Karpas-422 (cell line): ENCODE data around the gene CREB1. TPM values are rescaled to one million over a fixed set of nuclear protein-coding genes. Genes with fewer than 3 reads are reported as not detected.

Experiments
- DNase-seq: peaks from one replicate; pipeline ENCODE4 v3.0.0-alpha.2; 2015
- H2AFZ ChIP-seq: fragments of 200-600 bp; sonication (generic); 2 replicates; pipeline ENCODE4 v1.6.1; 2014; ENCODE audit warnings: antibody characterized with exemption, low read length, mixed read lengths
- H3K27ac ChIP-seq: fragments of 200-600 bp; sonication (generic); 2 replicates; pipeline ENCODE4 v1.5.1; 2014; ENCODE audit warnings: mild to moderate bottlenecking, low read length, moderate library complexity
- H3K27me3 ChIP-seq: fragments of 200-600 bp; sonication (generic); 2 replicates; pipeline ENCODE4 v1.6.1; 2014; ENCODE audit warnings: low read length, mixed read lengths
- H3K36me3 ChIP-seq: fragments of 200-600 bp; sonication (generic); 2 replicates; pipeline ENCODE4 v1.6.1; 2014; ENCODE audit warnings: low read length, mixed read lengths; ENCODE audit not compliant: insufficient read depth
- H3K4me1 ChIP-seq: fragments of 200-600 bp; sonication (generic); 2 replicates; pipeline ENCODE4 v1.6.1; 2014; ENCODE audit warnings: mild to moderate bottlenecking, low read length, mixed read lengths
- H3K4me2 ChIP-seq: fragments of 200-600 bp; sonication (generic); 2 replicates; pipeline ENCODE4 v1.6.1; 2014; ENCODE audit warnings: low read length, low read depth, mild to moderate bottlenecking; ENCODE audit not compliant: poor library complexity, severe bottlenecking
- H3K4me3 ChIP-seq: fragments of 200-600 bp; sonication (generic); 2 replicates; pipeline ENCODE4 v1.5.1; 2014; ENCODE audit warnings: mild to moderate bottlenecking, antibody characterized with exemption, low read length, mixed read lengths
- H3K79me2 ChIP-seq: fragments of 200-600 bp; sonication (generic); 2 replicates; pipeline ENCODE4 v1.6.1; 2014; ENCODE audit warnings: mild to moderate bottlenecking, low read length, mixed read lengths
- H3K9ac ChIP-seq: fragments of 200-600 bp; sonication (generic); 2 replicates; pipeline ENCODE4 v1.6.0; 2014; ENCODE audit warnings: low read length
- H3K9me2 ChIP-seq: fragments of 200-600 bp; sonication (generic), shearing (Covaris generic); replicated peaks from 2 replicates; pipeline ENCODE4 v1.6.0; 2014; ENCODE audit warnings: mild to moderate bottlenecking, low read length, moderate library complexity; ENCODE audit not compliant: insufficient read depth
- H3K9me3 ChIP-seq: fragments of 300-700, 200-600 bp; sonication (generic); 2 replicates; pipeline ENCODE4 v1.6.1; 2014; ENCODE audit warnings: low read length, mixed read lengths
- H4K20me1 ChIP-seq: fragments of 200-600 bp; sonication (generic); 2 replicates; pipeline ENCODE4 v1.6.1; 2014; ENCODE audit warnings: mild to moderate bottlenecking, antibody characterized with exemption, low read length, low read depth; ENCODE audit not compliant: insufficient read depth
- total RNA-seq: library from RNA; depleted of rRNA; stranded (reverse); fragments of >200 nt; shearing (Covaris generic); gene quantifications from 2 replicates; pipeline ENCODE4 v1.2.3, GENCODE V29; 2014; ENCODE audit warnings: low replicate concordance; rRNA removed

Gene CREB1
- 44.7 and 74.6 TPM in 2 replicates for total RNA-seq

- peak within 1 kb of the TSS; percentile 84 for H3K4me2 ChIP-seq
- peak; percentile 99 for DNase-seq
- peaks cover 4% of the 10 kb centered on the region; the same call in 1 of the 2 replicates for H4K20me1 ChIP-seq
- peak within 1 kb of the TSS; percentile 85 for H3K27ac ChIP-seq
- peak within 1 kb of the TSS; percentile 95 for H3K9ac ChIP-seq
- H2AFZ ChIP-seq, result peak within 1 kb of the TSS; percentile 86
- H3K4me3 ChIP-seq, result peak within 1 kb of the TSS; percentile 85
- no peaks in the 10 kb centered on the region for H3K9me3 ChIP-seq
- no peaks in the 10 kb centered on the region for H3K9me2 ChIP-seq
- H3K36me3 ChIP-seq, result peaks cover 16% of the 10 kb centered on the region; the same call in 1 of the 2 replicates
- no peaks in the 10 kb centered on the region for H3K27me3 ChIP-seq
- H3K79me2 ChIP-seq, result peaks cover 41% of the 10 kb centered on the region
- peaks cover 37% of the 10 kb centered on the region for H3K4me1 ChIP-seq
Measured at GRCh38 chr2:207529330-207530159, at the start of gene CREB1. TSS of gene CREB1 (plus strand) at chr2:207529962. CDS start at chr2:207555636, 25,674 bp downstream.

GRCh38 chr2:207480521-207481040, 49.2 kb upstream of the CREB1 start:
- no peak overlapping the region for H2AFZ ChIP-seq
- H4K20me1 ChIP-seq, result no peaks in the 10 kb centered on the region
- no peak overlapping the region for H3K9ac ChIP-seq
- H3K9me3 ChIP-seq, result no peaks in the 10 kb centered on the region
- no peak for DNase-seq
- H3K4me2 ChIP-seq, result no peak overlapping the region
- H3K27me3 ChIP-seq, result no peaks in the 10 kb centered on the region
- H3K4me1 ChIP-seq, result peaks cover 3% of the 10 kb centered on the region; the same call in 1 of the 2 replicates
- no peaks in the 10 kb centered on the region for H3K36me3 ChIP-seq
- no peak overlapping the region for H3K27ac ChIP-seq
- no peaks in the 10 kb centered on the region for H3K9me2 ChIP-seq
- H3K4me3 ChIP-seq, result no peak overlapping the region
- no peaks in the 10 kb centered on the region for H3K79me2 ChIP-seq

GRCh38 chr2:207481924-207482323, 47.8 kb upstream of the CREB1 start:
- no peaks in the 10 kb centered on the region for H3K36me3 ChIP-seq
- no peak overlapping the region for H3K4me3 ChIP-seq
- no peaks in the 10 kb centered on the region for H3K79me2 ChIP-seq
- no peaks in the 10 kb centered on the region for H3K9me3 ChIP-seq
- H3K27ac ChIP-seq, result no peak overlapping the region
- no peaks in the 10 kb centered on the region for H3K9me2 ChIP-seq
- no peak overlapping the region for H3K9ac ChIP-seq
- peaks cover 3% of the 10 kb centered on the region; the same call in 1 of the 2 replicates for H3K4me1 ChIP-seq
- no peaks in the 10 kb centered on the region for H3K27me3 ChIP-seq
- no peak for DNase-seq
- H4K20me1 ChIP-seq, result no peaks in the 10 kb centered on the region
- no peak overlapping the region for H3K4me2 ChIP-seq
- no peak overlapping the region for H2AFZ ChIP-seq

- Histone ChIP-seq H3K36me3 (no peaks in the 10 kb centered on the region), H4K20me1 (no peaks in the 10 kb centered on the region), H3K9me2 (no peaks in the 10 kb centered on the region), H3K27ac (no peak overlapping the region), H2AFZ (no peak overlapping the region), H3K27me3 (no peaks in the 10 kb centered on the region), H3K9me3 (no peaks in the 10 kb centered on the region), H3K79me2 (no peaks in the 10 kb centered on the region), H3K4me1 (peaks cover 3% of the 10 kb centered on the region; the same call in 1 of the 2 replicates), H3K4me2 (no peak overlapping the region), H3K9ac (no peak overlapping the region), H3K4me3 (no peak overlapping the region)
- DNase-seq, result no peak
Measured at GRCh38 chr2:207482630-207483029, 47.1 kb upstream of the CREB1 start.

GRCh38 chr2:207483066-207483465, 46.7 kb upstream of the CREB1 start:
- H3K4me1 ChIP-seq, result peaks cover 3% of the 10 kb centered on the region; the same call in 1 of the 2 replicates
- DNase-seq, result no peak
- H2AFZ ChIP-seq, result no peak overlapping the region

GRCh38 chr2:207483477-207483876, 46.3 kb upstream of the CREB1 start:
- H3K36me3 ChIP-seq, result no peaks in the 10 kb centered on the region
- H3K9me3 ChIP-seq, result no peaks in the 10 kb centered on the region
- H3K4me2 ChIP-seq, result no peak overlapping the region
- H3K79me2 ChIP-seq, result no peaks in the 10 kb centered on the region
- H3K27me3 ChIP-seq, result no peaks in the 10 kb centered on the region
- H2AFZ ChIP-seq, result no peak overlapping the region
- no peak overlapping the region for H3K27ac ChIP-seq
- H3K4me3 ChIP-seq, result no peak overlapping the region
- H3K9me2 ChIP-seq, result no peaks in the 10 kb centered on the region
- H4K20me1 ChIP-seq, result no peaks in the 10 kb centered on the region
- DNase-seq, result no peak
- H3K4me1 ChIP-seq, result peaks cover 3% of the 10 kb centered on the region; the same call in 1 of the 2 replicates
- no peak overlapping the region for H3K9ac ChIP-seq

More at GRCh38 chr2:207483066-207483465, 46.7 kb upstream of the CREB1 start:
- H3K9me3 ChIP-seq, result no peaks in the 10 kb centered on the region
- no peak overlapping the region for H3K9ac ChIP-seq
- H4K20me1 ChIP-seq, result no peaks in the 10 kb centered on the region
- H3K9me2 ChIP-seq, result no peaks in the 10 kb centered on the region
- no peak overlapping the region for H3K27ac ChIP-seq
- H3K36me3 ChIP-seq, result no peaks in the 10 kb centered on the region
- H3K27me3 ChIP-seq, result no peaks in the 10 kb centered on the region
- no peak overlapping the region for H3K4me3 ChIP-seq
- H3K79me2 ChIP-seq, result no peaks in the 10 kb centered on the region
- no peak overlapping the region for H3K4me2 ChIP-seq

GRCh38 chr2:207484444-207485391, 45.0 kb upstream of the CREB1 start:
- Histone ChIP-seq H3K9me3 (no peaks in the 10 kb centered on the region), H3K4me3 (no peak overlapping the region), H3K4me1 (peaks cover 3% of the 10 kb centered on the region; the same call in 1 of the 2 replicates), H3K36me3 (no peaks in the 10 kb centered on the region), H3K9ac (no peak overlapping the region), H2AFZ (no peak overlapping the region), H3K27ac (no peak overlapping the region), H3K9me2 (no peaks in the 10 kb centered on the region), H3K79me2 (no peaks in the 10 kb centered on the region), H3K27me3 (no peaks in the 10 kb centered on the region), H4K20me1 (no peaks in the 10 kb centered on the region), H3K4me2 (no peak overlapping the region)
- DNase-seq, result peak; percentile 55
